OCI-LY7 (cell line): ENCODE measurements around the gene IQCE. TPM values are rescaled to one million over a fixed set of nuclear protein-coding genes. Genes with fewer than 3 reads are reported as not detected.
A peak's percentile ranks its signal among the peaks of the same experiment; 100 is the strongest.

Source experiments
- BruUV-seq: library from RNA; stranded (reverse); fragments of 400-500 nt; replicated peaks from 2 replicates; lab custom pipeline; 2021; lab: Mats Ljungman, UMichigan
- CTCF ChIA-PET: fragments of 300-600 bp; sonication (Branson Sonifier 250); formaldehyde crosslinking; loops from one replicate; lab custom pipeline; 2022; ENCODE audit warnings: antibody characterized with exemption; ENCODE audit not compliant: unreplicated experiment; lab: Charles Lee
- POLR2A ChIA-PET: fragments of 300-600 bp; sonication (Branson Sonifier 250); formaldehyde crosslinking; loops from one replicate; lab custom pipeline; 2022; ENCODE audit warnings: antibody characterized with exemption; lab: Charles Lee
- DNase-seq: peaks from one replicate; pipeline ENCODE4 v3.0.0-alpha.2; 2015; ENCODE audit warnings: low spot score
- H2AFZ ChIP-seq: fragments of 200-600 bp; sonication (generic), shearing (Covaris generic); 2 replicates; pipeline ENCODE4 v1.6.1; 2014; ENCODE audit warnings: mild to moderate bottlenecking, antibody characterized with exemption, low read length, moderate library complexity
- H3K27ac ChIP-seq: fragments of 200-600 bp; sonication (generic); 2 replicates; pipeline ENCODE4 v1.5.1; 2014; ENCODE audit warnings: mixed run types, low read depth, mild to moderate bottlenecking, moderate library complexity, low read length, inconsistent platforms; ENCODE audit not compliant: poor library complexity, severe bottlenecking
- H3K36me3 ChIP-seq: fragments of 200-600 bp; sonication (generic); 2 replicates; pipeline ENCODE4 v1.6.1; 2014; ENCODE audit warnings: mild to moderate bottlenecking, antibody characterized with exemption, low read length, moderate library complexity, mixed read lengths; ENCODE audit not compliant: insufficient read depth
- H3K4me1 ChIP-seq: fragments of 200-600 bp; sonication (generic); 2 replicates; pipeline ENCODE4 v1.5.1; 2014; ENCODE audit warnings: mild to moderate bottlenecking, low read length; ENCODE audit not compliant: insufficient read depth, poor library complexity, severe bottlenecking
- H3K4me2 ChIP-seq: fragments of 200-600 bp; sonication (generic); 2 replicates; pipeline ENCODE4 v1.6.1; 2014; ENCODE audit warnings: mild to moderate bottlenecking, low read length
- H3K4me3 ChIP-seq: fragments of 200-600 bp; sonication (generic); 2 replicates; pipeline ENCODE4 v1.5.1; 2014; ENCODE audit warnings: mild to moderate bottlenecking, low read depth, low read length; ENCODE audit not compliant: poor library complexity, severe bottlenecking
- H3K79me2 ChIP-seq: fragments of 200-600 bp; sonication (generic); 2 replicates; pipeline ENCODE4 v1.6.1; 2016; ENCODE audit warnings: low read depth, mild to moderate bottlenecking, low read length, moderate library complexity, mixed read lengths; ENCODE audit not compliant: insufficient read depth
- H3K9me2 ChIP-seq: fragments of 200-600 bp; sonication (generic); 2 replicates; pipeline ENCODE4 v1.6.1; 2016; ENCODE audit warnings: mild to moderate bottlenecking, low read length, mixed read lengths; ENCODE audit not compliant: insufficient read depth
- H3K9me3 ChIP-seq: fragments of 200-600 bp; sonication (generic); 2 replicates; pipeline ENCODE4 v1.6.1; 2014; ENCODE audit warnings: mild to moderate bottlenecking, mixed run types, low read length, mixed read lengths
- H4K20me1 ChIP-seq: fragments of 200-600 bp; sonication (generic); 2 replicates; pipeline ENCODE4 v1.6.1; 2014; ENCODE audit warnings: mild to moderate bottlenecking, antibody characterized with exemption, low read length, moderate library complexity, mixed read lengths; ENCODE audit not compliant: insufficient read depth
- CTCF ChIP-seq: fragments of 200-600 bp; sonication (generic); conservative IDR thresholded peaks from 2 replicates; pipeline ENCODE4 v1.5.1; 2014; ENCODE audit warnings: mild to moderate bottlenecking, antibody characterized with exemption, low read length, moderate library complexity, mixed read lengths
- EZH2phosphoT487 ChIP-seq: fragments of 200-600 bp; sonication (generic); IDR thresholded peaks from 2 replicates; pipeline ENCODE4 v1.6.1; 2018; ENCODE audit warnings: low read depth, borderline replicate concordance, mild to moderate bottlenecking, mixed run types, antibody characterized with exemption, low read length, moderate library complexity, mixed read lengths
- intact Hi-C: fragments of 100-400 bp; cut with micrococcal nuclease; formaldehyde crosslinking; loops from one replicate; pipeline ENCODE4 v1.10.0; 2022; ENCODE audit not compliant: unreplicated experiment
- total RNA-seq, 2 experiments: library from RNA; depleted of rRNA in 1 of 2; stranded (reverse); fragments of >200 nt in 1 of 2; shearing (Covaris generic) in 1 of 2; gene quantifications; 2 replicates each; pipeline ENCODE4 v1.2.3, GENCODE V29; 2014 to 2022

The IQCE gene
- total RNA-seq, 2 experiments from 2014 or later: 6.2 to 6.6 TPM

- ChIA-PET CTCF (no interaction called here), POLR2A (interaction anchor here (0.5 to 1.4 kb wide), 5 partner anchors 10 to 282 kb away, joined by 3 to 9 read pairs (median 3); no protein-coding TSS in a partner anchor)
- intact Hi-C loops: loop anchor here (2.0 to 5.0 kb wide), 2 partner anchors 32 to 45 kb away; no protein-coding TSS in a partner anchor
- peak; percentile 38 for DNase-seq
- Histone ChIP-seq H4K20me1 (no peaks in the 10 kb centered on the region), H3K79me2 (no peaks in the 10 kb centered on the region), H3K4me2 (peak overlapping the region; percentile 39; the same call in 1 of the 2 replicates), H3K27ac (no peak overlapping the region), H3K36me3 (no peaks in the 10 kb centered on the region), H3K4me3 (no peak overlapping the region), H3K4me1 (peaks cover 26% of the 10 kb centered on the region), H3K9me3 (no peaks in the 10 kb centered on the region), H3K9me2 (no peaks in the 10 kb centered on the region), H2AFZ (no peak overlapping the region)
- TF ChIP-seq EZH2phosphoT487: no peak
- TF ChIP-seq CTCF: no peak
- BruUV-seq: no TSS peak
These were observed 53.8 kb downstream of the IQCE start for GRCh38 chr7:2612445-2613097.

GRCh38 chr7:2613098-2613930, 54.5 kb downstream of the IQCE start:
- Histone ChIP-seq H3K36me3 (no peaks in the 10 kb centered on the region), H3K4me3 (no peak overlapping the region), H4K20me1 (no peaks in the 10 kb centered on the region), H3K27ac (no peak overlapping the region), H3K4me2 (peak overlapping the region; percentile 39), H2AFZ (no peak overlapping the region; the same call in 1 of the 2 replicates), H3K9me2 (no peaks in the 10 kb centered on the region), H3K79me2 (no peaks in the 10 kb centered on the region), H3K9me3 (no peaks in the 10 kb centered on the region), H3K4me1 (peaks cover 26% of the 10 kb centered on the region)
- BruUV-seq: no TSS peak
- ChIA-PET POLR2A (interaction anchor here (0.7 to 1.4 kb wide), 5 partner anchors 11 to 281 kb away, joined by 3 to 9 read pairs (median 3); no protein-coding TSS in a partner anchor), CTCF (interaction anchor here (0.6 to 1.2 kb wide), 4 partner anchors 18 to 97 kb away, joined by 3 to 4 read pairs (median 4); no protein-coding TSS in a partner anchor)
- TF ChIP-seq CTCF (no peak), EZH2phosphoT487 (no peak)
- peak; percentile 59 for DNase-seq
- intact Hi-C loops: loop anchor here (2.0 to 5.0 kb wide), 2 partner anchors 31 to 46 kb away; no protein-coding TSS in a partner anchor
